ENCODE data around the gene PARP9.

The PARP9 gene

GRCh38 chr3:122558605-122559004, 5.5 kb downstream of the PARP9 start:
- no peak overlapping the region for H3K27ac ChIP-seq (replicated peaks)
- H3K4me3 ChIP-seq (replicated peaks; ENCODE audit: insufficient read depth, low read length) = no peak overlapping the region
- no peaks in the 10 kb centered on the region for H3K27me3 ChIP-seq (ENCODE audit: insufficient read depth, poor library complexity, severe bottlenecking)
- TF ChIP-seq, protein P1, sequence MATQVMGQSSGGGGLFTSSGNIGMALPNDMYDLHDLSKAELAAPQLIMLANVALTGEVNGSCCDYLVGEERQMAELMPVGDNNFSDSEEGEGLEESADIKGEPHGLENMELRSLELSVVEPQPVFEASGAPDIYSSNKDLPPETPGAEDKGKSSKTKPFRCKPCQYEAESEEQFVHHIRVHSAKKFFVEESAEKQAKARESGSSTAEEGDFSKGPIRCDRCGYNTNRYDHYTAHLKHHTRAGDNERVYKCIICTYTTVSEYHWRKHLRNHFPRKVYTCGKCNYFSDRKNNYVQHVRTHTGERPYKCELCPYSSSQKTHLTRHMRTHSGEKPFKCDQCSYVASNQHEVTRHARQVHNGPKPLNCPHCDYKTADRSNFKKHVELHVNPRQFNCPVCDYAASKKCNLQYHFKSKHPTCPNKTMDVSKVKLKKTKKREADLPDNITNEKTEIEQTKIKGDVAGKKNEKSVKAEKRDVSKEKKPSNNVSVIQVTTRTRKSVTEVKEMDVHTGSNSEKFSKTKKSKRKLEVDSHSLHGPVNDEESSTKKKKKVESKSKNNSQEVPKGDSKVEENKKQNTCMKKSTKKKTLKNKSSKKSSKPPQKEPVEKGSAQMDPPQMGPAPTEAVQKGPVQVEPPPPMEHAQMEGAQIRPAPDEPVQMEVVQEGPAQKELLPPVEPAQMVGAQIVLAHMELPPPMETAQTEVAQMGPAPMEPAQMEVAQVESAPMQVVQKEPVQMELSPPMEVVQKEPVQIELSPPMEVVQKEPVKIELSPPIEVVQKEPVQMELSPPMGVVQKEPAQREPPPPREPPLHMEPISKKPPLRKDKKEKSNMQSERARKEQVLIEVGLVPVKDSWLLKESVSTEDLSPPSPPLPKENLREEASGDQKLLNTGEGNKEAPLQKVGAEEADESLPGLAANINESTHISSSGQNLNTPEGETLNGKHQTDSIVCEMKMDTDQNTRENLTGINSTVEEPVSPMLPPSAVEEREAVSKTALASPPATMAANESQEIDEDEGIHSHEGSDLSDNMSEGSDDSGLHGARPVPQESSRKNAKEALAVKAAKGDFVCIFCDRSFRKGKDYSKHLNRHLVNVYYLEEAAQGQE (IDR thresholded peaks at IDR 0.05; ENCODE audit: insufficient replicate concordance, low read depth) = no peak
- TF ChIP-seq POLR2AphosphoS5 (IDR thresholded peaks at IDR 0.05; ENCODE audit: low read depth) = no peak
- TF ChIP-seq GABPA (IDR thresholded peaks at IDR 0.05; ENCODE audit: low read depth) = no peak
- no peak for TF ChIP-seq SPI1 (IDR thresholded peaks at IDR 0.05; ENCODE audit: borderline replicate concordance, low read depth)
- TF ChIP-seq, protein P2, sequence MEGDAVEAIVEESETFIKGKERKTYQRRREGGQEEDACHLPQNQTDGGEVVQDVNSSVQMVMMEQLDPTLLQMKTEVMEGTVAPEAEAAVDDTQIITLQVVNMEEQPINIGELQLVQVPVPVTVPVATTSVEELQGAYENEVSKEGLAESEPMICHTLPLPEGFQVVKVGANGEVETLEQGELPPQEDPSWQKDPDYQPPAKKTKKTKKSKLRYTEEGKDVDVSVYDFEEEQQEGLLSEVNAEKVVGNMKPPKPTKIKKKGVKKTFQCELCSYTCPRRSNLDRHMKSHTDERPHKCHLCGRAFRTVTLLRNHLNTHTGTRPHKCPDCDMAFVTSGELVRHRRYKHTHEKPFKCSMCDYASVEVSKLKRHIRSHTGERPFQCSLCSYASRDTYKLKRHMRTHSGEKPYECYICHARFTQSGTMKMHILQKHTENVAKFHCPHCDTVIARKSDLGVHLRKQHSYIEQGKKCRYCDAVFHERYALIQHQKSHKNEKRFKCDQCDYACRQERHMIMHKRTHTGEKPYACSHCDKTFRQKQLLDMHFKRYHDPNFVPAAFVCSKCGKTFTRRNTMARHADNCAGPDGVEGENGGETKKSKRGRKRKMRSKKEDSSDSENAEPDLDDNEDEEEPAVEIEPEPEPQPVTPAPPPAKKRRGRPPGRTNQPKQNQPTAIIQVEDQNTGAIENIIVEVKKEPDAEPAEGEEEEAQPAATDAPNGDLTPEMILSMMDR (IDR thresholded peaks at IDR 0.05; ENCODE audit: insufficient read depth, low read length) = no peak
- no peak for DNase-seq (ENCODE audit: low read depth in 1 of 2, low spot score in 1 of 2)

DNA sequence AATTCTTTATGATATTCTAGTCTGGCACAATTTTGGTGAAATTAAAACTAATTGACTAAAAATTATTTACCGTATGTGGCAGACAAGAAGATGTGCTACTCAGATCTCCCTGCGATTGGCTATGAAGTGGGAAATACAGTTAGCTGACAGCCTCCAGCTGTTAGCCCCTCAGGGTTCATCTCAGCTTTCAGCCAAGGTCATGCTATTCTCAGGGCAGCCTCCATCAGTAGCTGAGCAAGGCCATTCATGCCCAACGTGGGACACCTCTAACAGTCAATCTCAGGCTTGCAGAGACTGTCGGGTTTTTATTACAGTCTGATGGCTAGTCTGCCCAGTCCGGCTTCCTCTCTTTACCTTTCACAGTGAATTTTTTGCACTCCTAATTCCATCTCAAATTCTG, 6.7 kb downstream of the PARP9 start:
- Histone ChIP-seq H3K4me3 (replicated peaks; ENCODE audit: insufficient read depth, low read length) (no peak overlapping the region), H3K27ac (replicated peaks) (no peak overlapping the region), H3K27me3 (ENCODE audit: insufficient read depth, poor library complexity, severe bottlenecking) (no peaks in the 10 kb centered on the region)
- no peak for TF ChIP-seq SPI1 (IDR thresholded peaks at IDR 0.05; ENCODE audit: borderline replicate concordance, low read depth)
- TF ChIP-seq POLR2AphosphoS5 (IDR thresholded peaks at IDR 0.05; ENCODE audit: low read depth) = no peak
- no peak for TF ChIP-seq GABPA (IDR thresholded peaks at IDR 0.05; ENCODE audit: low read depth)
- DNase-seq (ENCODE audit: low read depth in 1 of 2, low spot score in 1 of 2) = no peak

GRCh38 chr3:122555275-122556071, 8.6 kb downstream of the PARP9 start:
- Histone ChIP-seq H3K27ac (replicated peaks) (no peak overlapping the region), H3K4me3 (replicated peaks; ENCODE audit: insufficient read depth, low read length) (no peak overlapping the region), H3K27me3 (ENCODE audit: insufficient read depth, poor library complexity, severe bottlenecking) (no peaks in the 10 kb centered on the region)
- TF ChIP-seq, protein P1 (IDR thresholded peaks at IDR 0.05; ENCODE audit: insufficient replicate concordance, low read depth) = no peak
- TF ChIP-seq GABPA (IDR thresholded peaks at IDR 0.05; ENCODE audit: low read depth) = no peak
- TF ChIP-seq, protein P2 (IDR thresholded peaks at IDR 0.05; ENCODE audit: insufficient read depth, low read length) = no peak
- TF ChIP-seq POLR2AphosphoS5 (IDR thresholded peaks at IDR 0.05; ENCODE audit: low read depth) = no peak
- TF ChIP-seq SPI1 (IDR thresholded peaks at IDR 0.05; ENCODE audit: borderline replicate concordance, low read depth) = no peak
- DNase-seq (ENCODE audit: low read depth in 1 of 2, low spot score in 1 of 2) = no peak

- H3K27ac ChIP-seq (replicated peaks) = no peak overlapping the region
- no peak for DNase-seq (ENCODE audit: low read depth in 1 of 2, low spot score in 1 of 2)
- TF ChIP-seq, protein P1 (IDR thresholded peaks at IDR 0.05; ENCODE audit: insufficient replicate concordance, low read depth) = no peak
- TF ChIP-seq, protein P2 (IDR thresholded peaks at IDR 0.05; ENCODE audit: insufficient read depth, low read length) = no peak
- TF ChIP-seq POLR2AphosphoS5 (IDR thresholded peaks at IDR 0.05; ENCODE audit: low read depth) (no peak), GABPA (IDR thresholded peaks at IDR 0.05; ENCODE audit: low read depth) (no peak), SPI1 (IDR thresholded peaks at IDR 0.05; ENCODE audit: borderline replicate concordance, low read depth) (no peak)
Measured at GRCh38 chr3:122553171-122553570, 10.9 kb downstream of the PARP9 start.

More at GRCh38 chr3:122553171-122553570, 10.9 kb downstream of the PARP9 start:
- H3K27me3 ChIP-seq (ENCODE audit: insufficient read depth, poor library complexity, severe bottlenecking) = no peaks in the 10 kb centered on the region
- no peak overlapping the region for H3K4me3 ChIP-seq (replicated peaks; ENCODE audit: insufficient read depth, low read length)
